CD4-positive, alpha-beta T cell treated with Interleukin-6 for 4 hours (primary cell): ENCODE results near the gene ZNF175.
A peak's percentile ranks its signal among the peaks of the same experiment; 100 is the strongest.

Experiments
- DNase-seq: peaks from one replicate; pipeline ENCODE4 v3.0.0-alpha.2; 2020; ENCODE audit warnings: mixed read lengths

ZNF175 gene

GRCh38 chr19:51550848-51551672, 20.0 kb upstream of the ZNF175 start:
- no peak for DNase-seq

DNA sequence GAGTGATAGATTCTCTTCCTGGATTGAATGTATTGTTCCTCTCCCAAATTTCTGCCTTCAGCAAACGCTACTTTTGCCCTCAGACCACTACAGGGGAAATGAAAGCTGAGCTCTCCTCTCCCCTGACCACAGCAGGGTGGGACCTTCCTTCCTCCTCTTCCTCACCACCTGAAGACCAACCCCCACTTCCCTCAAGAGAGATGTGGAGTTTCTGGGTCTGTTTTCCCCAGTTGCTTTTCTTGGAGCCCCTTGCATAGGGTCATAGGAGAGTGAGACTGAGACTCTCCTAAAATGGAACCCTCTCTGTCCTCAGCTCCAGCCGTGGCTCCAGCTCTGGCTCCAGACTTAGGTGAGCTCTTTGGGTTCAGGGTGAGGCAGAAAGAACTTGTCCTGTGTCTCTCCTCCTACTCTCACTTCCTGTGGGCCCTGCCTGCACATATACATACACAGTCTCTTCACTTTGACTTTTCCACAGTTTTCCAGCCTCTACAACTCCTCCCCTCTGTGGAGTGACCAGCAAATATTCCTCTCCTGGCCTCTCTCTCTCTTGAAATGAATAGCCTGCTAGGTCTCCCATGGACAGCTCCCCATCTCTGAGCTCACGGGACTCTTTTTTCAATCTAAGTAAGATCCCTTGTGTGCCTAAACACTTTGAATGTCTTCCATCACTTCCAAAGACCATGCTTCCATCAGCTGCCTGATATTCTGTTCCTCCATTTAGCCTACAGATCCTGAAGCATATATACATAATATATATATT, 19.2 kb upstream of the ZNF175 start:
- DNase-seq = no peak

GRCh38 chr19:51552608-51552995, 18.5 kb upstream of the ZNF175 start:
- no peak for DNase-seq

- DNase-seq = peak; percentile 41
Observed at GRCh38 chr19:51552996-51553725, 17.9 kb upstream of the ZNF175 start.

DNA sequence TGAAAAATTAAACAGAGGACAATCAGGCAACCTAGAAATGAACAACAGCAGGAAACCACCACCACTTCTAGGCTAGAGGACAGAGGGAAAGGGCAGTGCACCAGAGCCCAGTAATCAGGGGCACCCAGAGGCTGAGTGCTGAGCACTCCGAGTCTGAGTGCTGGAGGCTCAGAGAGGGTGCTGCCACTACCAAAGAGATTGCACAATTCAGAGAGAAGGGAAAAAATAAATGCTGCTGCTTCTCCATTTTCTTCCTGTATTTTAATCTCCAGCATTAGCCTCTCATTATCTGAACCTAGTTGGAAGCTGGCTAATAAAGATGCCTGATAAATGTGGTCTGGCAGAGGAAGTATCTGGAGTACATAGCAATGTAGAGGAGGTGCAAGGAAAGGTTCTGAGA, 11.8 kb upstream of the ZNF175 start:
- no peak for DNase-seq

DNA sequence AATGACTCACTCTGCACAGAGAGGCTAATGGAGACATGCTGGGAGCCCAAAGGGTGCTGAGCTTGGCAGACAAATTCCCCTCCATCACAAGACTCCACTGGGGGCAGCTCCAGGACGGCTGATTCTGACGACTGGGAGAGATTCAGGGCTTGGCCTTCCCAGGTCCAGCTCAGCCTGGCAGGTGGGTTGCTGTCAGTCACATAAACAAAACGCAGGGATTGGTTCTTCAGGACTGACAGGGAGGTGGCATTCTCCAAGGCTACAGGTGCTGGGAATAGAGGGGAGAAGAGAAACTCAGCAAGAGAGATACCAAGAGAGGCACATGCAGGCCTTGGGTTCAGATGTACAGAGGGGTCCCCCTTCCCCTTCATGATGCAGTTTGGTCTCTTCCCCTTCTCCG, 10.7 kb upstream of the ZNF175 start:
- no peak for DNase-seq

DNA sequence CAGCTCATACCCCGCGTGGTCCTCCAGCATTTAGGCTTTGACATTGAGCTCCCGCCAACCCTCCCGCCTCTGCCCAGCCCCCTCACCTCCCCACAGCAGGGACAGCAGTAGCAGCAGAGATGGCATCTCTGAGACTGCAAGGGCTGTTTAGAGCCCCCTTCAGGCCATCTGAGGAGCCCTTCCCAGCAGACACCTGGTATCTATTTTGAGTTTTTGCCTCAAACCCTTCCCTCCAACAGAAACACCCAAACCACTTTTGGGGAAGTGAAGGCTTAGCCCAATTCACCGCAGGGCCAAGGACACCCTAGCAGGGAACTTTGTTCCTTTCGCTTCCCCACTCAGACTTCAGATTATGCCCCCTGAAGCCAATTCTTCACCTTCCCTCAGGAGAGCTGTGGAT, 6.3 kb upstream of the ZNF175 start:
- DNase-seq = no peak

- no peak for DNase-seq
Observed at GRCh38 chr19:51565583-51565982, 5.5 kb upstream of the ZNF175 start.

DNA sequence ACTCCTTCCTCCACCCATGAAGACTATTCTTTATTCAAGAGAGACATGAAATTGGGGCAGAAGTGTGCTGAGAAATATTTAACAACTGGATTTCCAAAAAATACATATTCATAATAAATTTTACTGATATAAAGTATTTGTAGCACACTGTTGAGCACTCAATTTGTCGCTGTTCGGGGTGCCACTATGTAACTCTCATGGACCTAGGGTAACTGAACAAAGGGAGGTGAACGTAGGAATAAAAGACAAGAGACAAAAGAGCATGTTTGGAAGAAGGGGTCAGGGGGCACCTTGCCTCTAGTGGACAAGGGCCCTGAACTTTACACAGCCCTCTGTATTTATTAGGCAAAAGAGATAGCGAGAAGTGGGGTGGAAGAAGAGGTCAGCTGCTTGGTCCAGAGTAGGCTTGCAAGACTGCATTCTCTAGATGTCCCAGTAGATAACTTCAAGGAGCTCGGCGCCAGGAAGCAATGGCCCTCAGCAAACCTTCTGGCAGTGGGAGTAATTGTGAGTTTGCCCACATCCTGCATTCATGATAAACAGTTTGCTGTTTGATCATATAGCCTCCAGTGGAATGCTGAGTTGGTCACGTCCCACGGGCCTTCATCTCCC, 4.5 kb upstream of the ZNF175 start:
- DNase-seq = no peak

DNA sequence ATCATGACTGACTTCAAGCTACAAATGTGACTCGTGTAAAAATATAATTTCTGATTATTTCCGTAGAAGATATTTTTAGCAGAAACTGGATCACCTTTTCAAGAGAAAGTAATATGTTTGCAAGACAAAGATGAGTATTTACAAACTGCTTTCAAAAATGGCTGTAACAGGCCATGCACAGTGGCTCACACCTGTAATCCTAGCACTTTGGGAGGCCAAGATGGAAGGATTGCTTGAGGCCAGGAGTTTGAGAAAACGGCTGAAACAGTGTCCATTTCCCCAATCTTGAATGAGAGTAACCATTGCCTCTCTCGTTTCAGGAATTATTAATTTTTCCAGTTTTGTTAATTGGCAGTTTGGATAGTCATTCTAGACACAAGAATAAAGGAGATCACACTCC, 3.5 kb upstream of the ZNF175 start:
- DNase-seq = no peak

DNA sequence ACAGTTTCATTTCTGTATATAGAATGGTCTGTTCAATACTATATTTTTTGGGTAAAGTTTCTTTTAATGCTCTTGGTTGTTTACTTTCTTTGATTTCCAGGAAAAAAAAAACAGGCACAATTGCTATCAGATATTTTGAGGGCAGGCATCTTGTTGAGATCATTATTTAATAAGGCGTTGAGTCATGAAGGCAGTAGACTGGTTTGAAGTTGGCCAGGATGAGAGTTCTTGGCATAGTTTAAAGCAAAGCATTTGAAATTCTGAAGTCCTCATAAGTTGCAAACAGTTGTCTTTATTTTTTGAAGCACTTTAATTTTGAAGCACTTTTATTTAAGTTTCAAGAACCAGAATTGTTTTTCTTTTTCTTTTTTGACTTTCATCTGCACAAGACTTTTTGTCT, 2.6 kb upstream of the ZNF175 start:
- DNase-seq = no peak

GRCh38 chr19:51571599-51571998, 516 bp downstream of the ZNF175 start:
- no peak for DNase-seq

DNA sequence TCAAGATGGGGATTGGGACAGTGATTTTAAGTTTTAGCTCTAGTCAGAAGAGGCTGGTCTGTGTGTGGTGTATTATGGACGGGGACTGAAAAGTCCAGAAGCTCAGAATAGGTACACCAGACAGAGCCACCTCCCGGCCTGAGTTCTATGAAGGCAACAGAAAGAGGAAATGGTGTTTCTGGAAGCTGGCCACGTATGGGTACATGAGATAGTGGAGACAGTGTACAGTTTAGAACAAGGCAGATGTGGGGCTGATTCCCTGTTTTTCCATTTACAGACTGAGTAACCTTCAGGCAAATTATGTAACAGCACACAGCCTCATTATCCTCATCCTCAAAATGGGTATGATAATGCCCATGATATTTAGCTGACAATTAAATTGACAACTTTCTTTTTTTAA, 1.3 kb downstream of the ZNF175 start:
- DNase-seq = no peak

- no peak for DNase-seq
Observed at GRCh38 chr19:51572908-51573307, 1.8 kb downstream of the ZNF175 start.

DNA sequence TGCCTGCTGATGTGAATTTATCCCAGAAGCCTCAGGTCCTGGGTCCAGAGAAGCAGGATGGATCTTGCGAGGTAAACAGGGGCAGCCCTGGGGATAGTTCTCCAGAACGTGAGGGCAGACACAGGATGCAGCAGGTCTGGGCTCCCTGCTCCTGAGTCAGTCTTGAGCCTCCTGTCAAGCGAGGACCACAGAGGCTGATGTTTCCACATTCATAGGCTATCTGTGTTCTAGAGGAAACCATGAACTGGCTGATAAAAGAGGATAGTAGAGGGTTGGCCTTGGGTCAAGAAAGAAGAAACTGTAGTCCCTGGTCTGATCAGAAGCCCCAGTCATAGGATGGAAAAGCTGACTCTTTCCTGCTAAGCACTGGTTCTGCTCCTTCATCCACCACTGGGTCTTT, 2.2 kb downstream of the ZNF175 start:
- no peak for DNase-seq

GRCh38 chr19:51576850-51577249, 5.8 kb downstream of the ZNF175 start:
- no peak for DNase-seq

DNA sequence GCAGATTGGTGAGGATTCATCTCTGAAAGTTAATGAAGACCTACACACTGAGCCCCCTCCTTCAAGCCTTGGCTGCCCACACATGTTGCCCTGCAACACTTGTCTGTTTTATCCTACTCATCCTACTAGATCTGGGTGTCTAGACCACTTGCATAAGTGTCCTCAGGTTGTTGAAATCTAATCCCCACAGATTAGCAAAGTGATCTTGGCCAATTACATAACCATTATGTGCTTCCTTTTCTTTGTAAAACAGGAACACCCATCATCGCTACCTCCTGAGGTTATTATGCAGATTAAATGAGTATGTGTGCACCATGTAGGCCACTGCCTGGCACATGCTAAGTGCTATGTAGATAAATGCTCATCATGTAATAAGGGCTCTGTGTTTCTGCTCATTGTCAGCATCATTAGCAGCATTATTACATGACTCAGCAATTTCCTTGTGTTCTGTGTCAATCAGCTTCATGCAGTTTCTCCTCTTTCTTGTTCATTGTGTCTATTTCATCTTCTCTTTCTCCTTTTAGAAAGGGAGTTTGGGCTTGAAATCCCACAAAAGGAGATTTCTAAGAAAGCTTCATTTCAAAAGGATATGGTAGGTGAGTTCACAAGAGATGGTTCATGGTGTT, 15.1 kb downstream of the ZNF175 start:
- no peak for DNase-seq

DNA sequence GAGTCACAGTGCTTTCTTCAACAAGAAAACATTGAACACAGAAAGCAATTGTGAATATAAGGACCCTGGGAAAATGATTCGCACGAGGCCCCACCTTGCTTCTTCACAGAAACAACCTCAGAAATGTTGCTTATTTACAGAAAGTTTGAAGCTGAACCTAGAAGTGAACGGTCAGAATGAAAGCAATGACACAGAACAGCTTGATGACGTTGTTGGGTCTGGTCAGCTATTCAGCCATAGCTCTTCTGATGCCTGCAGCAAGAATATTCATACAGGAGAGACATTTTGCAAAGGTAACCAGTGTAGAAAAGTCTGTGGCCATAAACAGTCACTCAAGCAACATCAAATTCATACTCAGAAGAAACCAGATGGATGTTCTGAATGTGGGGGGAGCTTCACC, 15.7 kb downstream of the ZNF175 start:
- no peak for DNase-seq

- no peak for DNase-seq
Observed at GRCh38 chr19:51587264-51588191, 16.4 kb downstream of the ZNF175 start.

DNA sequence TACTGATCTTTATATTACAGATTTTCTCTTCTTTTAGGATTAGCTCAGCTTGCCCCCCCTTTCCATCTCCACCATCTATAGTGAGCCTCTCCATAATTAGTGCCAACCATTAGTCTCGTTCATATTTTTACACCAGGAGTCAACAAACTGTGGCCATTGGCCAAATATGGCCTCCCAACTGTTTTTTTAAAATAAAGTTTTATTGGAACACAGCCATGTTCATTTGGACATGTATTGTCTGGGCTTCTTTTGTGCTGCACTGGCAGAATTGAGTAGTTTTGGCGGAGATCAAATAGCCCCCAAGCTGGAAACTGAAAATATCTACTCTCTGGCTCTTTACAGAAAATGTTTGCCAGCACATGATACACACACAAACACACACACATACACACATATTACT, 18.4 kb downstream of the ZNF175 start:
- DNase-seq = no peak

DNA sequence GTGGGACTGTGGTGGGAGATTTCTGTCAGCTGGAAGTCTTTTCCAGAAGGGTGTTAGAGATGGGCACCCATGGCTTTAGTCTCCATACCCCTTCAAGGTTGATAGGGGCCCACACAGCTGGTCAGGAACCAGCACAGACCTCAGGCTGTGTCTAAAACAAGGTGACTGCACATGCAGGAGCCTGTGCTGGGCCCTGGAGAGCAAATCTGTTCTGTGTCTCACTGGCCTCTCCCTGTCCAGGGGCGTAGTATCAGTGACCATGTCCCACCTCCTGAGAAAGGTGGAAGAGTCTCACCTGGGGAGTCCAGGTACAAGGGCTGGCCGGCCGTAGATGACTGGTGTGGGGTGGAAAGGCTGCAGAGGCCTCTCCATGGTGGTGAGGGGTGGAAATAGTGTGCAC, 19.4 kb downstream of the ZNF175 start:
- DNase-seq = no peak

GRCh38 chr19:51592521-51592920, 21.4 kb downstream of the ZNF175 start:
- DNase-seq = no peak
